Progenitor cell of endocrine pancreas (in vitro differentiated cells): ENCODE data around the gene CDC42BPA. TPM values are rescaled to one million over a fixed set of nuclear protein-coding genes. Genes with fewer than 3 reads are reported as not detected.

Source experiments
- DNase-seq: peaks from one replicate; pipeline ENCODE4 v3.0.0; 2021; ENCODE audit warnings: low spot score; ENCODE audit not compliant: unreplicated experiment
- H3K27ac Mint-ChIP-seq: 2 replicates; pipeline ENCODE4 v1.8.0; 2021; ENCODE audit warnings: mild to moderate bottlenecking, moderate library complexity, mixed read lengths
- H3K27me3 Mint-ChIP-seq: 2 replicates; pipeline ENCODE4 v1.8.0; 2021; ENCODE audit warnings: mixed read lengths
- H3K36me3 Mint-ChIP-seq: 2 replicates; pipeline ENCODE4 v1.8.0; 2022; ENCODE audit warnings: mixed read lengths; ENCODE audit not compliant: insufficient read depth
- H3K4me1 Mint-ChIP-seq: 2 replicates; pipeline ENCODE4 v1.8.0; 2021; ENCODE audit warnings: low read depth, mixed read lengths
- H3K4me3 Mint-ChIP-seq: 2 replicates; pipeline ENCODE4 v1.8.0; 2021; ENCODE audit warnings: low read depth, mild to moderate bottlenecking, moderate library complexity, mixed read lengths
- H3K9me3 Mint-ChIP-seq: 2 replicates; pipeline ENCODE4 v1.8.0; 2021; ENCODE audit warnings: low read depth, mixed read lengths
- total RNA-seq: library from RNA; stranded (reverse); gene quantifications from 2 replicates; pipeline ENCODE4 v1.2.1, GENCODE V29; 2021
- TF ChIP-seq, protein P1 (sequence below): fragments of 200-600 bp; sonication (generic); IDR thresholded peaks from one replicate; pipeline ENCODE4 v1.5.0; 2021; ENCODE audit warnings: antibody characterized with exemption, mild to moderate bottlenecking; ENCODE audit not compliant: unreplicated experiment

Gene CDC42BPA
- total RNA-seq, 1 donor from 2014 or later: 32.7 TPM

DNA sequence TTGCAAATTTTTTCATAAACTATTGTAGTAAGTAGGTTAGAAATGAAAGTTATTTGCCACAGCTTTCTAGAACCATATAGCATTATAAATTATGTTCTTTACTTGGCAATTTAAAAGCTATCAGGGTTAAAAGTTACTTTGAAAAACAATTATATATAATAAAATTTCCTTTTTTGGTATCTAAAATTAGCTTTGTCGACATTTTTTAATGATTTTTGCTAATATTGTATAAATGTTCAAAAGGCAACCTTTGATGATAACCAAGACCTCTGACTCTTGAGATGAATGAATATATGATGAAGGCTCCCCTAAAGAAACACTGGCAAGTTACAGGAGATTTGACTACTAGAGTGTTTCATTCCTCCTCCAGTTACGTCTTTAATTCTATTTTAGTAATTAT, 121.2 kb downstream of the CDC42BPA start:
- Mint-ChIP-seq H3K4me3 (no peak overlapping the region), H3K4me1 (no peaks in the 10 kb centered on the region), H3K27me3 (no peaks in the 10 kb centered on the region), H3K36me3 (peaks cover 4% of the 10 kb centered on the region), H3K9me3 (no peaks in the 10 kb centered on the region), H3K27ac (no peak overlapping the region)
- TF ChIP-seq, protein P1, sequence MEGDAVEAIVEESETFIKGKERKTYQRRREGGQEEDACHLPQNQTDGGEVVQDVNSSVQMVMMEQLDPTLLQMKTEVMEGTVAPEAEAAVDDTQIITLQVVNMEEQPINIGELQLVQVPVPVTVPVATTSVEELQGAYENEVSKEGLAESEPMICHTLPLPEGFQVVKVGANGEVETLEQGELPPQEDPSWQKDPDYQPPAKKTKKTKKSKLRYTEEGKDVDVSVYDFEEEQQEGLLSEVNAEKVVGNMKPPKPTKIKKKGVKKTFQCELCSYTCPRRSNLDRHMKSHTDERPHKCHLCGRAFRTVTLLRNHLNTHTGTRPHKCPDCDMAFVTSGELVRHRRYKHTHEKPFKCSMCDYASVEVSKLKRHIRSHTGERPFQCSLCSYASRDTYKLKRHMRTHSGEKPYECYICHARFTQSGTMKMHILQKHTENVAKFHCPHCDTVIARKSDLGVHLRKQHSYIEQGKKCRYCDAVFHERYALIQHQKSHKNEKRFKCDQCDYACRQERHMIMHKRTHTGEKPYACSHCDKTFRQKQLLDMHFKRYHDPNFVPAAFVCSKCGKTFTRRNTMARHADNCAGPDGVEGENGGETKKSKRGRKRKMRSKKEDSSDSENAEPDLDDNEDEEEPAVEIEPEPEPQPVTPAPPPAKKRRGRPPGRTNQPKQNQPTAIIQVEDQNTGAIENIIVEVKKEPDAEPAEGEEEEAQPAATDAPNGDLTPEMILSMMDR: no peak
- DNase-seq: no peak

DNA sequence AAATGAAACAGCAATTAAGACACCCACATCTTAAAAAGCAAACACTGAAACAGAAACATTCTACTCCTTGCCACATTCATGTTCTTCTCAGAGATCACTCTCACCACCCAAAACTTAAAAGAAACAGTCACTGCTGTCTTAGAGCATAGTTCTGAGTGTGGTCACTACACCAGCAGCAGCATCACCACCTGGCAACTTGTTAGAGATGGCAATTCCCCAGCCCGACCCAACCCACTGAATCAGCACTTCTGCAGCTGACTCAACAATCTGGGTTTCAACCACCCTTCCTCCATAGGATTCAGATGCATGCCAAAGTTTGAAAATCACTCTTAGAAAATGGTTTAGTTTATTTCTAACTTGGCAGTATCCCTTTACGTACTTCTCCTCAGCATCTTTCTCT, 126.1 kb downstream of the CDC42BPA start:
- no peak for DNase-seq
- Mint-ChIP-seq H3K27ac (no peak overlapping the region), H3K36me3 (peaks cover 3% of the 10 kb centered on the region), H3K4me1 (no peaks in the 10 kb centered on the region), H3K9me3 (no peaks in the 10 kb centered on the region), H3K27me3 (no peaks in the 10 kb centered on the region), H3K4me3 (no peak overlapping the region)
- TF ChIP-seq, protein P1: no peak

DNA sequence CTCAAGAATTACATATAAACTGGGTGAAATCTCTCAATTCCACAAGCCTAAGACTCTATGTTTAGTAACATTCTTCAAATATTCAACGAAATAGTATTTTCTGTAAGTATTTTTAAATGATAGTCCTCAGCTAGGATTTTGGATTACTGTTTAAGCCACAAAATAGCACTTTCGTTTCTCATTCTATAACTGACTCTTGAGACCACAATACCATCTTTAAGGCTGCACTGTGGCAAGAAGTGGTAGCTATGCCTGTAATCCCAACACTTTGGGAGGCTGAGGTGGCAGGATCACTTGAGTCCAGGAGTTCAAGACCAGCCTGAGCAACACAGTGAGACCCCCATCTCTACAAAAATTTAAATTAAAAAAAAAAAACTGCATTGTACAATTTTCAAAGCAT, 126.7 kb downstream of the CDC42BPA start:
- TF ChIP-seq, protein P1: no peak
- H3K27me3 Mint-ChIP-seq: no peaks in the 10 kb centered on the region
- H3K9me3 Mint-ChIP-seq: no peaks in the 10 kb centered on the region
- no peak overlapping the region for H3K4me3 Mint-ChIP-seq
- no peaks in the 10 kb centered on the region for H3K4me1 Mint-ChIP-seq
- no peak for DNase-seq
- H3K36me3 Mint-ChIP-seq: peaks cover 3% of the 10 kb centered on the region
- no peak overlapping the region for H3K27ac Mint-ChIP-seq

DNA sequence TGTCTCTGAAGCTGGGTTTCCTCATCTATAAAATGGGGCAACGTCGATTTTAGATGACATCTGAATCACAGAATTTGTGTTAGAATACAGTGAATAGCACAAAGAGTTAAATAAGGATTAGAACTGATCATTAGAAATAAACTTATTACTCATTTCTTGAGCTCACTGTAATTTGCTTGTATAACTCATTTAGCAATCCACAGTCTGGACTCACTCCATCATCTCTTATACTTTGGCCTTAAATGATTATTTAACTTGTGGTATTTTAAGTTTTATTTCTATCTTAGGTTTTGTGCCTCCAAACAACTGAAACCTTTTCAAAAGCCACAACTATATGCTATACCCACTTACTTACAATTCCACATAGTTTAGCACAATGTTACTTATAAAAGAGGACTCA, 128.0 kb downstream of the CDC42BPA start:
- Mint-ChIP-seq H3K36me3 (peaks cover 3% of the 10 kb centered on the region), H3K27ac (no peak overlapping the region), H3K27me3 (no peaks in the 10 kb centered on the region), H3K9me3 (no peaks in the 10 kb centered on the region), H3K4me1 (no peaks in the 10 kb centered on the region), H3K4me3 (no peak overlapping the region)
- TF ChIP-seq, protein P1: no peak
- DNase-seq: no peak

DNA sequence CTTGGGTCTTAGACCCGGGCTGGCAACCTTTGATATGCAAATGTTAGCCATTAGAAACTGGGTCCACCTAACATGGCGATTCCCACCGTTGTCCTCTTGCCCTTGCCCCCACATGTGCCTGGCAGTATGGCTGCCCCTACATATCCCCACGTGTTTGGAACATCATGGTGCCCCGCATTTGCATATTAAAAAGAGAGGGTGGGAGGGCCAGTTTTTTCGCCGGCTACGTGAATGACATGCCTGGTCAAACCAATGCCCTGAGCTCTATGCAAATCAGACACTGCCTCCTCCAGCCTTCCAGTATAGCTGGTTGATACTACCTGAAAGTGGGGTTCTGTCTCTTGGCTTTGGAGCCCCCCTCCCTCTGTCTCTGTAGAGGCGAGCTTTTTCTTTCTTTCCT, 133.0 kb downstream of the CDC42BPA start:
- H3K27ac Mint-ChIP-seq: no peak overlapping the region
- H3K9me3 Mint-ChIP-seq: no peaks in the 10 kb centered on the region
- H3K27me3 Mint-ChIP-seq: no peaks in the 10 kb centered on the region
- peaks cover 1% of the 10 kb centered on the region for H3K36me3 Mint-ChIP-seq
- no peaks in the 10 kb centered on the region for H3K4me1 Mint-ChIP-seq
- TF ChIP-seq, protein P1: no peak
- DNase-seq: no peak
- no peak overlapping the region for H3K4me3 Mint-ChIP-seq
